ACC112 (cell line): ENCODE data around the gene RBM4B.
"Not testable (repeated sequence)": the region's sequence is repeated elsewhere in the genome, so short reads cannot be mapped to it uniquely, and the experiment has no call there.

Source experiments
- H2AFZ ChIP-seq: fragments of 200-600 bp; sonication (generic); one replicate; pipeline ENCODE4 v1.6.0; 2017; ENCODE audit warnings: antibody characterized with exemption, low read length; ENCODE audit not compliant: unreplicated experiment
- H3K27ac ChIP-seq: fragments of 200-600 bp; sonication (generic); 2 replicates; pipeline ENCODE4 v1.5.1; 2014; ENCODE audit warnings: low read depth, mild to moderate bottlenecking, antibody characterized with exemption, low read length, moderate library complexity
- H3K27me3 ChIP-seq: fragments of 200-600 bp; sonication (generic); 2 replicates; pipeline ENCODE4 v1.6.1; 2014; ENCODE audit warnings: mild to moderate bottlenecking, antibody characterized with exemption, low read length, moderate library complexity, mixed read lengths; ENCODE audit not compliant: insufficient read depth
- H3K36me3 ChIP-seq: fragments of 200-600 bp; sonication (generic); 2 replicates; pipeline ENCODE4 v1.6.1; 2016; ENCODE audit warnings: mild to moderate bottlenecking, antibody characterized with exemption, low read length, moderate library complexity, mixed read lengths; ENCODE audit not compliant: insufficient read depth
- H3K4me1 ChIP-seq: fragments of 200-600 bp; sonication (generic); one replicate; pipeline ENCODE4 v1.6.1; 2016; ENCODE audit warnings: low read length, mixed read lengths; ENCODE audit not compliant: insufficient read depth, unreplicated experiment, control insufficient read depth
- H3K4me3 ChIP-seq: fragments of 200-600 bp; sonication (generic); 2 replicates; pipeline ENCODE4 v1.5.1; 2014; ENCODE audit warnings: mild to moderate bottlenecking, low read depth, low read length
- H3K79me2 ChIP-seq: fragments of 200-600 bp; sonication (generic); one replicate; pipeline ENCODE4 v1.6.0; 2016; ENCODE audit warnings: low read length; ENCODE audit not compliant: control insufficient read depth, unreplicated experiment, insufficient read depth

The RBM4B gene

GRCh38 chr11:66665369-66665768 lies 12.3 kb downstream of the RBM4B start:
- Histone ChIP-seq H3K4me3 (no peak overlapping the region), H3K36me3 (peaks cover 21% of the 10 kb centered on the region), H3K79me2 (peaks cover 7% of the 10 kb centered on the region)

GRCh38 chr11:66663741-66664296 lies 13.9 kb downstream of the RBM4B start:
- Histone ChIP-seq H2AFZ (no peak overlapping the region), H3K79me2 (peaks cover 7% of the 10 kb centered on the region), H3K27ac (no peak overlapping the region), H3K4me1 (no peaks in the 10 kb centered on the region), H3K27me3 (no peaks in the 10 kb centered on the region), H3K36me3 (peaks cover 17% of the 10 kb centered on the region), H3K4me3 (no peak overlapping the region)

More at GRCh38 chr11:66665369-66665768, 12.3 kb downstream of the RBM4B start:
- Histone ChIP-seq H3K4me1 (no peaks in the 10 kb centered on the region), H3K27ac (no peak overlapping the region), H3K27me3 (no peaks in the 10 kb centered on the region), H2AFZ (no peak overlapping the region)

- no peak overlapping the region for H3K4me3 ChIP-seq
- no peak overlapping the region for H2AFZ ChIP-seq
- H3K36me3 ChIP-seq = no peaks in the 10 kb centered on the region; the same call in 1 of the 2 replicates
- H3K4me1 ChIP-seq = no peaks in the 10 kb centered on the region
- peaks cover 3% of the 10 kb centered on the region for H3K79me2 ChIP-seq
- no peak overlapping the region for H3K27ac ChIP-seq
- H3K27me3 ChIP-seq = no peaks in the 10 kb centered on the region
Observed at GRCh38 chr11:66659763-66660162, 17.9 kb downstream of the RBM4B start.

- no peaks in the 10 kb centered on the region for H3K27me3 ChIP-seq
- H3K4me3 ChIP-seq = no peak overlapping the region
- peaks cover 14% of the 10 kb centered on the region for H3K36me3 ChIP-seq
- H3K79me2 ChIP-seq = peaks cover 12% of the 10 kb centered on the region
- no peak overlapping the region for H3K27ac ChIP-seq
- H2AFZ ChIP-seq = no peak overlapping the region
- no peaks in the 10 kb centered on the region for H3K4me1 ChIP-seq
Observed at GRCh38 chr11:66653123-66653522, 24.6 kb downstream of the RBM4B start.

GRCh38 chr11:66652651-66653050 lies 25.0 kb downstream of the RBM4B start:
- peaks cover 14% of the 10 kb centered on the region for H3K36me3 ChIP-seq
- peaks cover 13% of the 10 kb centered on the region for H3K79me2 ChIP-seq
- H2AFZ ChIP-seq = no peak overlapping the region
- H3K4me1 ChIP-seq = no peaks in the 10 kb centered on the region
- H3K4me3 ChIP-seq = no peak overlapping the region
- no peak overlapping the region for H3K27ac ChIP-seq
- H3K27me3 ChIP-seq = no peaks in the 10 kb centered on the region

DNA sequence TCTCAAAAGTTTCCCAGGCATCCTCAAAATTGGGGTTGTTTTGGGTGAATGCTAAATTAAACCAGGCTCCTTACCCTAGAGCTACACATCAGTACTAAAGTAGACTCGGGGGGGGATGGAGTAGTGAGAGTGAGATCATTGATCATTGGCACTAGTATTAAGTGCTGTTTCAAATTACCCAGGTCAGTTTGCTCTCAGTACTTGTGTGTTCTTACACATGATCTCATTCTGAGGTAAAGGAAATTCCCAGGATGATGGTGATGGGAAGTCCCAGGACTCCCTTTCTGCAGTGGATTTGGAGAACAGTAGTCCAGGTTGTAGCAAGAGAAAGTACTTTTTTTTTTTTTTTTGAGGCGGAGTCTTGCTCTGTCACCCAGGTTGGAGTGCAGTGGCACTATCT lies 26.7 kb downstream of the RBM4B start:
- H2AFZ ChIP-seq = no peak overlapping the region

GRCh38 chr11:66649903-66650302 lies 27.8 kb downstream of the RBM4B start:
- peaks cover 40% of the 10 kb centered on the region for H3K79me2 ChIP-seq
- peaks cover 42% of the 10 kb centered on the region for H3K36me3 ChIP-seq
- no peak overlapping the region for H2AFZ ChIP-seq
- H3K4me1 ChIP-seq = peaks cover 5% of the 10 kb centered on the region
- H3K4me3 ChIP-seq = no peak overlapping the region
- H3K27ac ChIP-seq = no peak overlapping the region
- H3K27me3 ChIP-seq = no peaks in the 10 kb centered on the region

More for the DNA sequence above, 26.7 kb downstream of the RBM4B start:
- Histone ChIP-seq H3K27ac (no peak overlapping the region), H3K4me1 (no peaks in the 10 kb centered on the region), H3K4me3 (no peak overlapping the region), H3K79me2 (peaks cover 29% of the 10 kb centered on the region), H3K27me3 (no peaks in the 10 kb centered on the region), H3K36me3 (peaks cover 31% of the 10 kb centered on the region)

- H2AFZ ChIP-seq = no peak overlapping the region
- H3K79me2 ChIP-seq = peaks cover 71% of the 10 kb centered on the region
- H3K27me3 ChIP-seq = no peaks in the 10 kb centered on the region
- peaks cover 27% of the 10 kb centered on the region for H3K4me1 ChIP-seq
- no peak overlapping the region for H3K4me3 ChIP-seq
- H3K36me3 ChIP-seq = peaks cover 71% of the 10 kb centered on the region
- H3K27ac ChIP-seq = no peak overlapping the region
Observed at GRCh38 chr11:66646828-66647227, 30.9 kb downstream of the RBM4B start.

DNA sequence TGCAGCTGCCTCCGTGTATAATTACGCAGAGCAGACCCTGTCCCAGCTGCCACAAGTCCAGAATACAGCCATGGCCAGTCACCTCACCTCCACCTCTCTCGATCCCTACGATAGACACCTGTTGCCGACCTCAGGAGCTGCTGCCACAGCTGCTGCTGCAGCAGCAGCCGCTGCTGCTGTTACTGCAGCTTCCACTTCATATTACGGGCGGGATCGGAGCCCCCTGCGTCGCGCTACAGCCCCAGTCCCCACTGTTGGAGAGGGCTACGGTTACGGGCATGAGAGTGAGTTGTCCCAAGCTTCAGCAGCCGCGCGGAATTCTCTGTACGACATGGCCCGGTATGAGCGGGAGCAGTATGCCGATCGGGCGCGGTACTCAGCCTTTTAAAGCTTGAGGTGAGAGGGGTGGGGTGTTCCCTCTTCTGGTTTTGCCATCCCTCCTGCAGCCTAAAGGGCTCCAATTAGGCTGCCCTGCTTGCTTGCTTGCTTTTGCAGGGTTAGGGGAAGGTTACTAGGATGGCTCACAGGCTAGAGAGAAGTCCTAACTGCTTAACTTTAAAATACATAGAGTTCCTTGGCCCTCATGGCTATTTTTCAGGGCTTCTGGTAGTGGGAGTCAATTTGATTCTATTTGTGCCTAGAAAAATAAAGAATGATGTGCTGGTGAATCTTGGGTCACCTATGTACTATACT lies 33.8 kb downstream of the RBM4B start:
- Histone ChIP-seq H3K27ac (no peak overlapping the region), H2AFZ (no peak overlapping the region), H3K79me2 (peaks cover 90% of the 10 kb centered on the region), H3K4me3 (no peak overlapping the region), H3K36me3 (peaks cover 69% of the 10 kb centered on the region), H3K4me1 (peaks cover 48% of the 10 kb centered on the region), H3K27me3 (no peaks in the 10 kb centered on the region)

GRCh38 chr11:66641834-66642233 lies 35.9 kb downstream of the RBM4B start:
- Histone ChIP-seq H3K79me2 (peaks cover 84% of the 10 kb centered on the region), H2AFZ (no peak overlapping the region), H3K4me3 (peak overlapping the region; percentile 84), H3K27me3 (no peaks in the 10 kb centered on the region), H3K4me1 (peaks cover 54% of the 10 kb centered on the region), H3K27ac (no peak overlapping the region), H3K36me3 (peaks cover 60% of the 10 kb centered on the region)

DNA sequence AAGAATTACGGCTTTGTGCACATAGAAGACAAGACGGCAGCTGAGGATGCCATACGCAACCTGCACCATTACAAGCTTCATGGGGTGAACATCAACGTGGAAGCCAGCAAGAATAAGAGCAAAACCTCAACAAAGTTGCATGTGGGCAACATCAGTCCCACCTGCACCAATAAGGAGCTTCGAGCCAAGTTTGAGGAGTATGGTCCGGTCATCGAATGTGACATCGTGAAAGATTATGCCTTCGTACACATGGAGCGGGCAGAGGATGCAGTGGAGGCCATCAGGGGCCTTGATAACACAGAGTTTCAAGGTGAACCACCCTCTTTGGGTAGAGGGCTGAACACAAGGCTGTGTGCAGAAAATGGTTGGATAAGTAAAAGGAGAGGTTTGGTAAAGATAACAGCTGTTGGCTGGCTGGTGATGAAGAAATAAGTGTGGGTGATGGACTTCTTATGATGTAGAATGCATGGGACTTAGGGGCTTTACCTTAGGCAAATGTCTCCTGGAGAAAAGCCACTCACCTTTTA lies 37.8 kb downstream of the RBM4B start:
- not testable (repeated sequence) for H3K27ac ChIP-seq, H3K27me3 ChIP-seq, H2AFZ ChIP-seq
- Histone ChIP-seq H3K36me3 (peaks cover 40% of the 10 kb centered on the region), H3K79me2 (peaks cover 78% of the 10 kb centered on the region), H3K4me1 (peaks cover 49% of the 10 kb centered on the region), H3K4me3 (peak overlapping the region; percentile 84)
